Anterior cingulate cortex (tissue), 58 donors: ENCODE measurements around the gene C9orf78.
"Not testable (repeated sequence)": the region's sequence is repeated elsewhere in the genome, so short reads cannot be mapped to it uniquely, and the experiment has no call there.

Experiments used
- DNase-seq, 58 donors: peaks; one replicate each; lab custom pipeline; 2025; lab: John Stamatoyannopoulos, UW

C9orf78 gene

GRCh38 chr9:129815278-129815677, 19.8 kb downstream of the C9orf78 start:
- no peak for DNase-seq

GRCh38 chr9:129814432-129815223, 20.4 kb downstream of the C9orf78 start:
- DNase-seq, result no peak

- no peak for DNase-seq
Observed at GRCh38 chr9:129813661-129814060, 21.4 kb downstream of the C9orf78 start.

DNA sequence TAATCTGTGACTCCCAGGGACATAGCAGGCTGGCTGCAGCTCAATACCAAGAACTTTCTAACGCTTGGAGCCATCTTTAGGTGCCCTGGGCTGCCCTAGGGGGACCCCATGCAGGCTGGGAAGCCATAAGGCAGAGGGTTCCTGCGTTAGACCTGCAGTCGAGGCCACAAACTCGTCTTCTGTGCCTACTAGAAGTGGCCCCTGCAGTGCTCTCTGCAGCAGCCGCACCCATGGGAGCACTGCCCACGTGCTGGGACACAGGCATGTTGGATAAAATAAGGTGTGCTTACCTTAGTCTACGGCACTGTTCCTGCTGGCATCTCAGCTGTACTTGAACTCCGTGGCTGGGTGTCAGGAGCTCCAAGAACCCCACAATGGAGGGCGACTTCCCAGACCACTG, 22.7 kb downstream of the C9orf78 start:
- DNase-seq, result no peak

- no peak for DNase-seq
Observed at GRCh38 chr9:129811967-129812363, 23.1 kb downstream of the C9orf78 start.

DNA sequence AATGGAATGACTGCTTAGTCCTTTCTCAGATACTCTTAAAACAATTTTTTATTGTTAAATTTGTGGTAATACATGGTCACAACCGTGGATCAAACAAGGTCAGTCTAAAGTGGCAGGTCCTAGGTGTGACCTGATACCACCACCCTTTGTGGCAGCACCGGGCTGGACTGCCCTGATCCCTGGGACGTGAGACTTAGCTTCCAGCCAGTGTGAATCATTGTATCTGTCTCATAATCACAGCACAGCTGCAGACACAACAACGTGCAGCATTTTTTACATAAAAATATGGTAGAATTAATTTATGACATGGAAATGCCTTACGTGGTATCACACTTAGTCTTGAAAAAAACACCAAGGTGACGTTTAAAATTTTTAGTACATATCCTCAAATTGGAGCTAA, 24.3 kb downstream of the C9orf78 start:
- no peak for DNase-seq

- no peak for DNase-seq
Observed at GRCh38 chr9:129810116-129810515, 25.0 kb downstream of the C9orf78 start.

- no peak for DNase-seq
Observed at GRCh38 chr9:129809346-129809745, 25.7 kb downstream of the C9orf78 start.

DNA sequence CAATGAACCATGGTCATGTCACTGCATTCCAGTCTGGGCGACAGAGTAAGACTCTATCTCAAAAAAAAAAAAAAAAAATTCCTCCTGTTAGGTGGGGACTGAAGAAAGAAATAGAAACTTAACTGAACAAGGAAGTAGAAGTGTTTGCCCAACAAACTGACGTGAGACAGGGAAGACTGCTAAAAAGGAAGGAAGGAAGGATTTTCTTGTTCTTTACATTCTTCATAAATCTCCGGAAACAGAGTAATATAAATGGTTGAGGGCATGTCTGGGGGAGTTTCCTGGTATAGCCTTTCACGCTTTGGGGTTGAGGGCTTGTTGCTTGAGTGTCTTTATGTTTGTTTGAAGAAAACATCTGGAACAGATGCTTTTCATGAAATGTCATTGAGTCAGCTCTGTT, 29.0 kb downstream of the C9orf78 start:
- no peak for DNase-seq

DNA sequence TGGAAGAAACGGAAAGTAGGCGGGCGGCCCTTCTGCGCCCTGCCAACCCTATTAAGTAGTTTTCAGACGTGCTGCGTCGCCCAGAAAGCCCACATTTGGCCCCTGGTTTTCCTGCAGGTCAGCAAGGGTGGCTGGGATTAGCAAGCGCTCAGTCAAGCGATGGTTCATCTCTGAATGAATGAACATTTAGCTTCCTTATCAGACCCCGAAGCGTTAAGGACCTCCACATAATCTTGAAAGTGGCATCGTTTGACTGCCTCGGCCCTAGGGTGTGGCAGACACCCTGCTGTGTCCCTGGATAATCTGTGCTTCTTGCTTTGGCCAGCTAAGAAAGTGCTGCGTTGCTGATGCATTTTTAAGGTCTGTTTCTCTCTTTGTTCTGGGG, 31.4 kb downstream of the C9orf78 start:
- peak in 2 of 58 donors; percentile 2 to 42 for DNase-seq

GRCh38 chr9:129802833-129803675, 32.0 kb downstream of the C9orf78 start, which contains the start of gene TOR1B:
TSS of gene TOR1B (plus strand) at chr9:129803184. CDS start at chr9:129803213, 29 bp downstream.
- DNase-seq, result peak; percentile 42 to 95 (median 87)

- no peak for DNase-seq
Observed at GRCh38 chr9:129801504-129801903, 33.6 kb downstream of the C9orf78 start.

DNA sequence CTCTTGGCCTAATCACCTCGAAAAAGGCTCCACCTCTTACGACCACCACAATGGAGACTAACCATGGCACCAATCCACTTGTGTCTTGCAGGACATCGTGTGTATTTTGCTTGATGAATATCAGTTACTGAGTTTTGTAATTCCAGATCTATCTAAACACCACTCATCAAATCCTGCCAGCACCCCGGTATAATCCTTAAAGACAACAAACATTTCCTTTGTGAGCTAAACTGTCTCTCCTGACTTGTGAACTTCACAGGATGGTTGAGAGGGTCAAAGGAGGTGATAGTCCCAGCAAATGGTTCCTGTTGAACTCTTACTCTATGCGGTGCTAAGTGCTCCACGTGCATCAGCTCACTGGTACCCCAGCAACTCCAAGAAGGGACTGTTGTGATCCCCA, 36.1 kb downstream of the C9orf78 start:
- no peak for DNase-seq

DNA sequence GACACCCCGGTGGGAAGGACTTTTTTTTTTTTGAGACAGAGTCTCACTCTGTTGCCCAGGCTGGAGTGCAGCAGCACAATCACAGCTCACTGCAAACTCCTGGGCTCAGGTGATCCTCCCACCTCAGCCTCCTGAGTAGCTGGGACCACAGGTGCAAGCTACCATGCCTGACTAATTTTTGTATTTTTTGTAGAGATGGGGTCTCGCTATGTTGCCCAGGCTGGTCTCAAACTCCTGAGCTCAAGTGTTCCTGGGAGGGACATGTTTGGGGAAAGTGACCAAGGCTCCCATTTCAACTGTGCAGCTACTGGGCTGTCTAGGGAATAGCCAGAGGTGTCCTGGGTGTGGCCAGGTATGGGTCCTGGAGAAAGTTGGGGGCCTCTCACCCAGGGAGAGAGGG, 39.0 kb downstream of the C9orf78 start:
- not testable (repeated sequence) for DNase-seq

- no peak for DNase-seq
Observed at GRCh38 chr9:129794549-129794948, 40.5 kb downstream of the C9orf78 start.

- no peak for DNase-seq
Observed at GRCh38 chr9:129786481-129786880, 48.6 kb downstream of the C9orf78 start.

- no peak for DNase-seq
Observed at GRCh38 chr9:129785866-129786265, 49.2 kb downstream of the C9orf78 start.

DNA sequence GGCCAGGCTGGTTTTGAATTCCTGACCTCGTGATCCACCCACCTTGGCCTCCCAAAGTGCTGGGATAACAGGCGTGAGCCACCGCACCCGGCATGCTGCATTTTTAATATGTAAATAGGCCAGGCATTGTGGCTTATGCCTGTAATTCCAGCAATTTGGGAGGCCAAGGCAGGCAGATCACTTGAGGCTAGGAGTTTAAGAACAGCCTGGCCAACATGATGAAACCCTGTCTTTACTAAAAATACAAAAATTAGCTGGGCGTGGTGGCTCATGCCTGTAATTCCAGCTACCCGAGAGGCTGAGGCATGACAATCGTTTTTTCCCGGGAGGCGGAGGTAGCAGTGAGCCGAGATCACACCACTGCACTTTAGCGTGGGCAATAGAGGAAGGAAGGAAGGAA, 50.1 kb downstream of the C9orf78 start:
- not testable (repeated sequence) for DNase-seq

GRCh38 chr9:129783516-129784361, 51.3 kb downstream of the C9orf78 start:
- peak in 52 of 58 donors; percentile 2 to 78 (median 37) for DNase-seq

DNA sequence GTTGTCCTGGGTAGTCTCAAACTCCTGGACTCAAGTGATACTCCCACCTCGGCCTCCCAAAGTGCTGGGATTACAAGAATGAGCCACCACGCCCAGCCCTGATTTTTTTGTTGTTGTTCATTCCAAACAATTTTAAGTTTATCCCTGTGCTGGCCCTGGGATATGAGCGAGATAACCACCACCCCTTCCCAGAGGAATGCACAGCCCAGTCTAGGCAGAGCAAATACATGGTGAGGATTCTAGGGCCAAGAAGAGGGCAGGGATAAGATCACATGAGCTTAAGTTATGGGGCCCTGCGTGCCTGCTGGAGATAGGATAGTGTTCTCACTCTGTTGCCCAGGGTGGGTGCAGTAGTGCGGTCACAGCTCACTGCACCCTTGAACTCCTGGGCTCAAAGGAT, 53.1 kb downstream of the C9orf78 start:
- no peak for DNase-seq

GRCh38 chr9:129781131-129781530, 53.9 kb downstream of the C9orf78 start:
- DNase-seq, result no peak
